PC-3 (cell line): ENCODE measurements around the gene P3R3URF.

Source experiments
- CTCF ChIP-seq: fragments of 300-600 bp; sonication (generic); conservative IDR thresholded peaks from 2 replicates; pipeline ENCODE4 v1.5.1; 2017; ENCODE audit warnings: antibody characterized with exemption, low read depth, mild to moderate bottlenecking, low read length
- EZH2 ChIP-seq: fragments of 300-600 bp; sonication (generic); IDR thresholded peaks from one replicate; pipeline ENCODE4 v1.6.1; 2017; ENCODE audit warnings: antibody characterized with exemption, mild to moderate bottlenecking, low read length; ENCODE audit not compliant: unreplicated experiment
- EZH2phosphoT487 ChIP-seq: fragments of 300-600 bp; sonication (generic); IDR thresholded peaks from 2 replicates; pipeline ENCODE4 v1.6.1; 2018; ENCODE audit warnings: mild to moderate bottlenecking, antibody characterized with exemption, low read length, borderline replicate concordance

GRCh38 chr1:46194641-46195193 is 18.4 kb upstream of the P3R3URF start:
- TF ChIP-seq CTCF (no peak), EZH2 (no peak), EZH2phosphoT487 (no peak)
